Hepatocyte (in vitro differentiated cells): ENCODE measurements around the gene PDE7B. TPM values are rescaled to one million over a fixed set of nuclear protein-coding genes. Genes with fewer than 3 reads are reported as not detected.

ENCODE experiments used
- DNase-seq: peaks from one replicate; pipeline ENCODE4 v3.0.0-alpha.2; 2016; ENCODE audit warnings: low spot score
- H2AFZ ChIP-seq: fragments of 200-600 bp; sonication (generic); 2 replicates; pipeline ENCODE4 v1.6.0; 2016; ENCODE audit warnings: antibody characterized with exemption, mild to moderate bottlenecking
- H3K27ac ChIP-seq: fragments of 200-600 bp; sonication (generic); 2 replicates; pipeline ENCODE4 v1.5.1; 2016; ENCODE audit warnings: mild to moderate bottlenecking
- H3K27me3 ChIP-seq: fragments of 200-600 bp; sonication (generic); 2 replicates; pipeline ENCODE4 v1.6.1; 2016
- H3K36me3 ChIP-seq: fragments of 200-600 bp; sonication (generic); replicated peaks from 2 replicates; pipeline ENCODE4 v1.5.1; 2016; ENCODE audit warnings: low read depth; ENCODE audit not compliant: insufficient read depth
- H3K4me1 ChIP-seq: fragments of 200-600 bp; sonication (generic); 2 replicates; pipeline ENCODE4 v1.5.1; 2016; ENCODE audit warnings: mild to moderate bottlenecking, moderate library complexity; ENCODE audit not compliant: insufficient read depth
- H3K4me2 ChIP-seq: fragments of 200-600 bp; sonication (generic); 2 replicates; pipeline ENCODE4 v1.6.0; 2016
- H3K4me3 ChIP-seq: fragments of 200-600 bp; sonication (generic); 2 replicates; pipeline ENCODE4 v1.5.1; 2016; ENCODE audit warnings: mild to moderate bottlenecking
- H3K79me2 ChIP-seq: fragments of 200-600 bp; sonication (generic); 2 replicates; pipeline ENCODE4 v1.6.0; 2017; ENCODE audit warnings: mild to moderate bottlenecking
- H3K9me2 ChIP-seq: fragments of 200-600 bp; sonication (generic); replicated peaks from 2 replicates; pipeline ENCODE4 v1.6.0; 2017; ENCODE audit warnings: mild to moderate bottlenecking; ENCODE audit not compliant: insufficient read depth
- H3K9me3 ChIP-seq: fragments of 200-600 bp; sonication (generic); 2 replicates; pipeline ENCODE4 v1.5.1; 2016; ENCODE audit warnings: low read depth, mild to moderate bottlenecking
- H4K20me1 ChIP-seq: fragments of 200-600 bp; sonication (generic); 2 replicates; pipeline ENCODE4 v1.6.0; 2016; ENCODE audit warnings: mild to moderate bottlenecking; ENCODE audit not compliant: insufficient read depth, poor library complexity, severe bottlenecking
- CTCF ChIP-seq: fragments of 200-600 bp; sonication (generic); IDR thresholded peaks from 2 replicates; pipeline ENCODE4 v1.5.1; 2016; ENCODE audit warnings: antibody characterized with exemption, mild to moderate bottlenecking; ENCODE audit not compliant: poor library complexity
- EZH2 ChIP-seq: fragments of 200-600 bp; sonication (generic); IDR thresholded peaks from 2 replicates; pipeline ENCODE4 v1.6.1; 2016; ENCODE audit warnings: antibody characterized with exemption, mild to moderate bottlenecking, borderline replicate concordance
- EZH2phosphoT487 ChIP-seq: fragments of 200-600 bp; sonication (generic); IDR thresholded peaks from one replicate; pipeline ENCODE4 v1.6.1; 2018; ENCODE audit warnings: antibody characterized with exemption, mild to moderate bottlenecking, low read depth, moderate library complexity; ENCODE audit not compliant: unreplicated experiment, severe bottlenecking
- WGBS: methylation state at CpG from one replicate; pipeline ENCODE4 v1.1.6; 2016; ENCODE audit warnings: low lambda C conversion rate; ENCODE audit errors: missing lambda C conversion rate; 5-methylcytosine and 5-hydroxymethylcytosine counted together
- polyA plus RNA-seq: library from polyadenylated mRNA; unstranded; fragments of >200 nt; fragmentation: Nextera tagmentation; extraction: Ambion mirVana; gene quantifications from 2 replicates; pipeline ENCODE4 v1.2.1, GENCODE V29; 2016
- total RNA-seq: library from RNA; depleted of rRNA; stranded (reverse); fragments of >200 nt; gene quantifications from 2 replicates; pipeline ENCODE4 v1.2.3, GENCODE V29; 2014

Gene PDE7B
- total and polyA plus RNA-seq, 2 experiments from 2014 or later: 3.4 to 7.2 TPM

DNA sequence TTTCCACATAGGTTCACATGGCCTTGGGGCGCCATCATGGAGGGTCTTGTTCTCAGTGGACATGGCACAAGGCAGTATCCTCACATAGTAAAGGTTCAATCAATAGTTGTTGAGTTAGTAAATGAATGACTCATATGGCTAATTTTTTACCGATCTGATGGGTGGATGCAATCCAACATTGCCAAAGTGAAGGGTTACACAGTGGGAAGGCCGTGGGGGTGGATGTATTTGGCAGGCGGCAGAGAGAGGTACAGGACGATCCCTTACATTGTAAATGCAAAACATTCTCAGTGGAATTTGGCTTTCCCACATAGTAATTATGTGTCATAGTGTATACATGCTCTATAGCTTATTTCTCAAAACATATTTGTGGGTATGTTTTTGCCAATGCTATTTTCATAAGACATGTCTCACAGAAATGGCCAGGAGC is 21.0 kb upstream of the PDE7B start:
- H3K9me3 ChIP-seq: no peaks in the 10 kb centered on the region
- H3K27me3 ChIP-seq: no peaks in the 10 kb centered on the region
- no peak overlapping the region for H3K4me2 ChIP-seq
- H3K79me2 ChIP-seq: no peaks in the 10 kb centered on the region
- DNase-seq: no peak
- no peak overlapping the region for H3K27ac ChIP-seq
- TF ChIP-seq CTCF (no peak), EZH2phosphoT487 (no peak), EZH2 (no peak)
- H3K9me2 ChIP-seq: no peaks in the 10 kb centered on the region
- 83% methylated on average over 5 of the region's 5 CpGs for WGBS
- no peaks in the 10 kb centered on the region for H3K36me3 ChIP-seq
- no peaks in the 10 kb centered on the region for H4K20me1 ChIP-seq
- H3K4me3 ChIP-seq: no peak overlapping the region
- H2AFZ ChIP-seq: no peak overlapping the region
- H3K4me1 ChIP-seq: no peaks in the 10 kb centered on the region

- H3K9me3 ChIP-seq: no peaks in the 10 kb centered on the region
- 80% methylated on average over 3 of the region's 3 CpGs for WGBS
- no peaks in the 10 kb centered on the region for H3K9me2 ChIP-seq
- DNase-seq: no peak
- TF ChIP-seq EZH2phosphoT487 (no peak), CTCF (no peak), EZH2 (no peak)
- no peak overlapping the region for H3K4me2 ChIP-seq
- no peaks in the 10 kb centered on the region for H3K27me3 ChIP-seq
- no peak overlapping the region for H3K27ac ChIP-seq
- H4K20me1 ChIP-seq: no peaks in the 10 kb centered on the region
- H2AFZ ChIP-seq: no peak overlapping the region
- H3K4me1 ChIP-seq: no peaks in the 10 kb centered on the region
- H3K36me3 ChIP-seq: no peaks in the 10 kb centered on the region
- no peak overlapping the region for H3K4me3 ChIP-seq
- H3K79me2 ChIP-seq: no peaks in the 10 kb centered on the region
Measured at GRCh38 chr6:135831016-135831415, 20.5 kb upstream of the PDE7B start.

GRCh38 chr6:135832166-135832565 is 19.3 kb upstream of the PDE7B start:
- no peaks in the 10 kb centered on the region for H3K27me3 ChIP-seq
- no peaks in the 10 kb centered on the region for H3K4me1 ChIP-seq
- TF ChIP-seq CTCF (no peak), EZH2 (no peak), EZH2phosphoT487 (no peak)
- no peaks in the 10 kb centered on the region for H3K79me2 ChIP-seq
- no peak for DNase-seq
- H3K9me2 ChIP-seq: no peaks in the 10 kb centered on the region
- no peak overlapping the region for H3K4me3 ChIP-seq
- H2AFZ ChIP-seq: no peak overlapping the region
- no peak overlapping the region for H3K27ac ChIP-seq
- no peaks in the 10 kb centered on the region for H3K36me3 ChIP-seq
- H3K9me3 ChIP-seq: no peaks in the 10 kb centered on the region
- no peaks in the 10 kb centered on the region for H4K20me1 ChIP-seq
- H3K4me2 ChIP-seq: no peak overlapping the region
- 67% methylated on average over 3 of the region's 3 CpGs for WGBS

GRCh38 chr6:135833771-135834170 is 17.7 kb upstream of the PDE7B start:
- DNase-seq: no peak
- H2AFZ ChIP-seq: no peak overlapping the region
- H3K4me3 ChIP-seq: no peak overlapping the region
- H3K27me3 ChIP-seq: peaks cover 11% of the 10 kb centered on the region
- H3K9me3 ChIP-seq: no peaks in the 10 kb centered on the region
- TF ChIP-seq EZH2 (no peak), CTCF (no peak), EZH2phosphoT487 (no peak)
- H3K27ac ChIP-seq: no peak overlapping the region
- no peaks in the 10 kb centered on the region for H4K20me1 ChIP-seq
- H3K9me2 ChIP-seq: no peaks in the 10 kb centered on the region
- no peaks in the 10 kb centered on the region for H3K36me3 ChIP-seq
- 64% methylated on average over 1 of the region's 1 CpG for WGBS
- H3K4me2 ChIP-seq: no peak overlapping the region
- H3K79me2 ChIP-seq: no peaks in the 10 kb centered on the region
- no peaks in the 10 kb centered on the region for H3K4me1 ChIP-seq
